ENCODE data around the gene MRPL38.

MRPL38 gene

GRCh38 chr17:75910699-75911098 is 6.0 kb upstream of the MRPL38 start:
- Histone ChIP-seq H3K36me3 (ENCODE audit: control insufficient read depth, insufficient read depth, low read length) (no peaks in the 10 kb centered on the region; the same call in none of the 2 replicates), H3K27me3 (replicated peaks; ENCODE audit: control insufficient read depth, insufficient read depth, low read length) (no peaks in the 10 kb centered on the region), H3K4me3 (replicated peaks; ENCODE audit: low read depth, low read length) (no peak overlapping the region)
- TF ChIP-seq CTCF (IDR thresholded peaks at IDR 0.05; ENCODE audit: insufficient read depth, low read length, poor library complexity, severe bottlenecking): no peak
- no peak for DNase-seq (ENCODE audit: extremely low read depth, insufficient read length)

- Histone ChIP-seq H3K4me3 (replicated peaks; ENCODE audit: low read depth, low read length) (no peak overlapping the region), H3K27me3 (replicated peaks; ENCODE audit: control insufficient read depth, insufficient read depth, low read length) (no peaks in the 10 kb centered on the region), H3K36me3 (ENCODE audit: control insufficient read depth, insufficient read depth, low read length) (no peaks in the 10 kb centered on the region; the same call in none of the 2 replicates)
- TF ChIP-seq CTCF (IDR thresholded peaks at IDR 0.05; ENCODE audit: insufficient read depth, low read length, poor library complexity, severe bottlenecking): no peak
- no peak for DNase-seq (ENCODE audit: extremely low read depth, insufficient read length)
Observed at GRCh38 chr17:75909812-75910274, 5.2 kb upstream of the MRPL38 start.

DNA sequence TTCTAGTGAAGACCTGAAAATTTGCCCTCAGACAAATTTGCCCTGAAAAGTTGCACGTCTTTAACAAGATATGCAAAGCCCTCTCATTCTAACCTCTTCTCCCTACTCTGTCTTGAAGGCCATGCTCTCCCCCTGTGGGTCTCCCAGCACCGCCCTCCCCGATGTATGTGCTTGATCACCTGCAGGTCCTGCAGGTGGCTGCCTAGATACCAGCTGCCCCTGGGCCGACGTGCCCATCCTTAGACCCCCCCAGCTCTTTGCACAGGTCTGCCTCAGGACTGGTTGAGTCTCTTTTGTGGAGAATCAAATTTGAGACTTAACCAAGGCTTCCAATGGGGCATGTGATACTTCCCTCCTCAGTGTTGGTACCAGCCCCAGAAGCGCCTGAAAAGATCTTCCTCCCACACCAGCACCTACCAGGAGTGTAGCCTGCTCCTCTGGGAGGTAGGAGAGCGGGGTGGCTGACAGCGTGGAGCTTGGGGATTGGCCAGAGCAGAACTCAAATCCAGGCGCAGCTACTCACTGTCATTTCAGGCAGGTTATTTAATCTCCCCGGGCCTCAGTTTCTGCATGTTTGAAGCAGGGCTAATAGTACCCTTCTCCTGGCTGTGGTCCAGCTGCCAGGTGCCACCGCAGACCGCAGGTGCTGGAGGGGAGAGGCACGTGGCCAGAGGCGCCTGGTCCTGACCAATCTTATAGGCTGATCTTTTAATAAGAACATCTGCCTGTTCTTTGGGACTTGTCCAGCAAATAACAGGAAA is 4.5 kb upstream of the MRPL38 start:
- Histone ChIP-seq H3K36me3 (ENCODE audit: control insufficient read depth, insufficient read depth, low read length) (no peaks in the 10 kb centered on the region; the same call in none of the 2 replicates), H3K4me3 (replicated peaks; ENCODE audit: low read depth, low read length) (no peak overlapping the region), H3K27me3 (replicated peaks; ENCODE audit: control insufficient read depth, insufficient read depth, low read length) (no peaks in the 10 kb centered on the region)
- no peak for DNase-seq (ENCODE audit: extremely low read depth, insufficient read length)
- no peak for TF ChIP-seq CTCF (IDR thresholded peaks at IDR 0.05; ENCODE audit: insufficient read depth, low read length, poor library complexity, severe bottlenecking)

GRCh38 chr17:75908201-75908600 is 3.5 kb upstream of the MRPL38 start:
- no peak for TF ChIP-seq CTCF (IDR thresholded peaks at IDR 0.05; ENCODE audit: insufficient read depth, low read length, poor library complexity, severe bottlenecking)
- Histone ChIP-seq H3K36me3 (ENCODE audit: control insufficient read depth, insufficient read depth, low read length) (no peaks in the 10 kb centered on the region; the same call in 1 of the 2 replicates), H3K4me3 (replicated peaks; ENCODE audit: low read depth, low read length) (no peak overlapping the region), H3K27me3 (replicated peaks; ENCODE audit: control insufficient read depth, insufficient read depth, low read length) (no peaks in the 10 kb centered on the region)
- DNase-seq (ENCODE audit: extremely low read depth, insufficient read length): no peak

GRCh38 chr17:75906143-75906884 is 1.6 kb upstream of the MRPL38 start:
- no peak for DNase-seq (ENCODE audit: extremely low read depth, insufficient read length)
- TF ChIP-seq CTCF (IDR thresholded peaks at IDR 0.05; ENCODE audit: insufficient read depth, low read length, poor library complexity, severe bottlenecking): no peak
- Histone ChIP-seq H3K36me3 (ENCODE audit: control insufficient read depth, insufficient read depth, low read length) (peaks cover 4% of the 10 kb centered on the region), H3K4me3 (replicated peaks; ENCODE audit: low read depth, low read length) (no peak overlapping the region), H3K27me3 (replicated peaks; ENCODE audit: control insufficient read depth, insufficient read depth, low read length) (no peaks in the 10 kb centered on the region)

Measured in GM06990 (cell line).